Stimulated activated CD4-positive, alpha-beta T cell treated with anti-CD3 and anti-CD28 coated beads, Interleukin-1b, Interleukin-23, amount 100 ng/mL, for 24 hours (primary cell): ENCODE data around the gene TRIP11.
A peak's percentile ranks its signal among the peaks of the same experiment; 100 is the strongest.
"Not testable (repeated sequence)": the region's sequence is repeated elsewhere in the genome, so short reads cannot be mapped to it uniquely, and the experiment has no call there.

Experiments used
- DNase-seq, 4 experiments: peaks; one replicate each; pipeline ENCODE4 v3.0.0-alpha.2; 2020; ENCODE audit warnings: low read depth in 4 of 4, low spot score in 1 of 4

Gene TRIP11

DNA sequence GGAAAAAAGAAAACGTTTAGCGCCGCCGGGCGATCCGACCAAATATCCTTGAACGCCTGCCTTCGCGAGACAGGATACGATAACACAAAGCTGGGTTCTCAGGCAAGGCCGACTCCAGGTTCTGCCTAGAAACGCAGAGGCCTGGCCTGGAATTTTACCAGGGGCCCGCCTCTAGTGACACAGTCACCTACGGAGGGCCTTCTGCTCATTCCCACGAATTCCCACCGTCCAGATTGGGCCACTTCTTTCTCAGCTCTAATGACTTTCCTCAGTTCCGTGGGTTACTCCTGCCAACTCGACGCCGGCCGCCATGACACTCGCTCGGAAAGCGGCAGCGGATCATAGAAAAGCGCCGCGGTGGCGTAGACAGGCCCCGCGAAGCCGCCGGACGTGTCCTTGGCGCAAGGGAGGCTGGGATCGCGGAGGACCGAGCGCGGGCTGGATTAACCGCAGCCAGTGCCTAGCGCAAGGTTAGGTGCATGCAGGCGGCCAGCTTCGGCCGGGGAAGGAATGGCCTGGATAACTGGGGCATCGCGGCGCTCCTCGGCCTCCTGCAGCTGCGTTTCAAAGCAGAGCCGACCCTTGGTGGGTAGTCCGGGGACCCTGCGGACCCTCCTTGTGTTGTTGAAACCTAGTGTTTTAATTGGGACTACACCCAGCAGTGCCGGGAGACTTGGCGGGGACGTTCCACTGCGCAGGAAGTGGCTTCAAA is at the start of gene TRIP11:
Gene TRIP11 (minus strand): TSS at position 341 of the 712 bp plus-strand sequence. CDS start 374 bp downstream, outside the sequence.
- DNase-seq = peak; percentile 79 to 91 (median 89)

DNA sequence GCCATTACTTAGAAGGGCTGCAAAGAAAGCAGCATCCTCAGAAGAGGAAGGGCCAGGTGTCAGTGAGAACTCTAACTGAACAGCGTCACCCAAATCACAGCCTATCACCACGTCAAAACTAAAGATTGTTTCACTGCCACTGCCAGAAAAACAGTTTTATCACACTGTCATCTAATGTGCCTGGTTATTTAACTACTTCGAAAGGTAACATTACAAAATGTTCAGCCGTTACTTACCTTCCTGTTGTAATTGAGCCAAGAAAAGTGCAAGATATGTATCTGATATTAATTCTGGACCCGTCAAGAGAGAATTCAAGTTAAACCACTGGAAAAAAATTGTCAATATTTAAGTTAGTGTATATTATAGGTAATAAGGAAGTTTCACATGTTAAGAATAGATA is 48.6 kb upstream of the TRIP11 start:
- no peak for DNase-seq

DNA sequence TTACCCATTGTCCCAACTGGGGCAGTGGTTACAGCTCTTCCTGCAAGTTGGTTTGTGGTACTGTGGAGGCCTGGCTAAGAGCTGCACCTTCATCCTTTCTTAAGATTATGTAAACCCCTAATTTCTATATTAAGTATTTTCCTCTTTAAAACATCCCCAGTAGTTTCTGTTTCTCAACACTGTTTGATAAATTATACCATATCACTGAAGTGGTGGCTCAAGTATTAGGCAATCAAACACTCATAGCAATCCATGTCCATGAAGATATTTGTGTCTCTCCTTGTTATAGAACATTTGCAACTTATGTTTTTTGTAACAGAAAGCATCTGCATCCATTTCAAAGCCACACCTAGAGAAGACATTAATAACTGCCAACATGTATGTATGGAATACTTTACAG is 34.7 kb upstream of the TRIP11 start:
- DNase-seq = no peak

DNA sequence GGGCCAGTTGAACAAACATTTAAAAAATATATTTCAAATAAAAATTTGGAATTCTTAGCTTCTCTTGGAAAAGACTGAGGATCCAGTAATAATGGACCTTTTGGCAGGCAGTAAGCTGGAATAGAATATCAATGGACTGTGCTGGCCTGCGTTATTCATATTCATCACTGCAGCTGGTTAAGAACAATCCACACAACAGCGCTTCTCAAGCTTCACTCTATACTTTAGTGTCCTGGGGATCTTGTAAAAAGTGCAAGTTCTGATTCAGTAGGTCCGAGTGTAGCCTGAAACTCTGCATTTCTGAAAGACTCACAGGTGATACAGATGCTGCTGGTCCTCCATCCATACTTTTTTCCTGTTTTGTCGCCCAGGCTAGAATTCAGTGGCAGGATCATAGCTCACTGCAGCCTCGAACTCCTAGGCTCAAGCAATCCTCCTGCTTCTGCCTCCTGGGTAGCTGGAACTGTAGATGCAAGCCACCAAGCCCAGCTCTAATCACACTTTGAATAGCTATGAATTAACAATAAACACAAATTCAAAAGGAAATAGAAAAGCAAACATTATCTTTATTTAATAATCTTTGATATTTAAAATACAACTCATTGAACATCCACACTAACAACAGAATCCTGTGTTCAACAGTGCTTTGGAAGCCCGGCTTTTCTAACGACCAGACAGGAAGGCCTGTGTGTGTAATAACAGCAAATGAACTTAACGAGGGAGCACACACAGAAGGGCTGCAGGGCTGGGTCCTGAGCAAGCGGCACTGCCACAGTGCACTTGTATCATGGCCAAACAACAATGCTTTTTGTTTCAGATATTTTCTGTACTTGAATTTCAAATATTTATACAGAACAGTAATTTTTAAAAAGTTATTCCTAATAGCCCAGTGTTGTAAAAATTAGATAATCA is 18.4 kb upstream of the TRIP11 start:
- no peak for DNase-seq

DNA sequence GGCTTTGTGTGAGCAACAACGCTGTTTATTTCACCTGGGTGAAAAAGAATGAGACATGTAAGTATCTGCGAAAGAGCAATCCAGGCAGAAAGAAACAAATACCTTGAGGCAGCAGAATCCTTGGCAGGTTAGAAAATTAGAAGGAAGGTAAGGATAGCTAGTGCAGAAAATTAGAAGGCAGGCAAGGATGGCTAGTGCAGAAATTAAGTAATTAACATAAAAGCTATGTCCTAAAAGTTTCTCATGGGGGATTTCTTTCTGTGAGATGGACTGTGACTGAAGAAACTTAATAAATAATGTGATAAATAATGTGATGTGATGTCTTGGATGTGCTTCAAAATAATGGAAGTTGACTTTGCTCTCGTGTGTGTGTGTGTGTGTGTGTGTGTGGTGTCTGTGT is 9.9 kb upstream of the TRIP11 start:
- DNase-seq = no peak

DNA sequence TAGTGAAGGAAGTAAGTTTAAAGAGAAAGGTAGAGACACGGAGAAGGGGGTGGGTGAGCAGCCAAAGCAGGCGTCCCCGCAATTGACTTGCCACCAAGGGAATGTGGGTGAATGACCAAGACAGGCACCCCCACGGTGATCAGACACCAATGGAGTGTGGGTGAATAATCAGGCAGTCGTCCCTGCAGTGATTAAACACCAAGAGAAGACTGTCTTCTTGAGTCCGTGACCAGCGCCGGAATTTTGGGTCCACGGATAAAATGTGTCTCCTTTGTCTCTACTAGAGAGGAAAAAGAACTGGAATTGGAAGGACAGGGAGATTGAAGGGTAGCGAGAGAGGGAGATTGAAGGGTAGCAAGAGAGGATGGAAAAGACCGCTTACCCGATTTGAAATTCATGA is 9.4 kb upstream of the TRIP11 start:
- not testable (repeated sequence) for DNase-seq

DNA sequence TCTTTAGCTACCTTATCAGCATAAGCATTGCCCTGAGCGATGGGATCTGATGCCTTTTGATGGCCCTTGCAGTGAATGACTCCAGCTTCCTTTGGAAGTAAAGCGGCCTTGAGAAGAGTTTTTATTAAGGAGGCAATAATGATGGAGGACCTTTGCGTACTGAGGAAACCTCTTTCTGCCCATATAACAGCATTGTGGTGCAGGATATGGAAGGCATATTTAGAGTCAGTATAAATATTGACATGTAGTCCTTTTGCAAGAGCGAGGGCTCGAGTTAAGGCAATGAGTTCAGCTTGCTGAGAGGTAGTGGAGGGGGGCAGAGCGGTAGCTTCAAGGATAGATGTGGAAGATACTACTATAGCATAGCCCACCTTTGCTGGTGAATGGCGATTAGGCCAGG is 6.0 kb upstream of the TRIP11 start:
- DNase-seq = not testable (repeated sequence)

DNA sequence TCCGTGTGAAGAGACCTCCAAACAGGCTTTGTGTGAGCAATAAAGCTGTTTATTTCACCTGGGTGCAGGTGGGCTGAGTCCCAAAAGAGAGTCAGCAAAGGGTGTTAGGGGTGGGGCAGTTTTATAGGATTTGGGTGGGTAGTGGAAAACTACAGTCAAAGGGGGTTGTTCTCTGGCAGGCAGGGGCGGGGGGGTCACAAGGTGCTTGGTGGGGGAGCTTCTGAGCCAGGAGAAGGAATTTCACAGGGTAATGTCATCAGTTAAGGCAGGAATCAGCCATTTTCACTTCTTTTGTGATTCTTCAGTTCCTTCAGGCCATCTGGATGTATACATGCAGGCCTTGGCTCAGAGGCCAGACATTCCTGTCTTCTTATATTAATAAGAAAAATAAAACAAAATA is 1.9 kb upstream of the TRIP11 start:
- DNase-seq = not testable (repeated sequence)

DNA sequence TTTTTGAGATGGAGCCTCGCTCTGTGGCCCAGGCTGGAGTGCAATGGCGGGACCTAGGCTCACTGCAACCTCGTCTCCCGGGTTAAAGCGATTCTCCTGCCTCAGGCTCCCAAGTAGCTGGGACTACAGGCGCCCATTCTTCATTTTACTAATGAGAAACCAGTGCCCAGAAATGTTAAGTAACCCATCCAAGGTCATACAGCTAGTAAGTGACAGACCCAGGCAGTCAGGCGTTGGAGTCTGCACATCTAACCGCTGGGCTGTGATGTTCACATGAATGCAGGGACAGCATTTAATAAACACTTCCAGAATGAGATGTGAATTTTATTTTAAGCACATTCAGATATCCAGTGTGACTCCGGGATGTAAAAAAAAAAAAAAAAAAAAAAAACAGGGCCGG is 1.3 kb upstream of the TRIP11 start:
- DNase-seq = no peak

DNA sequence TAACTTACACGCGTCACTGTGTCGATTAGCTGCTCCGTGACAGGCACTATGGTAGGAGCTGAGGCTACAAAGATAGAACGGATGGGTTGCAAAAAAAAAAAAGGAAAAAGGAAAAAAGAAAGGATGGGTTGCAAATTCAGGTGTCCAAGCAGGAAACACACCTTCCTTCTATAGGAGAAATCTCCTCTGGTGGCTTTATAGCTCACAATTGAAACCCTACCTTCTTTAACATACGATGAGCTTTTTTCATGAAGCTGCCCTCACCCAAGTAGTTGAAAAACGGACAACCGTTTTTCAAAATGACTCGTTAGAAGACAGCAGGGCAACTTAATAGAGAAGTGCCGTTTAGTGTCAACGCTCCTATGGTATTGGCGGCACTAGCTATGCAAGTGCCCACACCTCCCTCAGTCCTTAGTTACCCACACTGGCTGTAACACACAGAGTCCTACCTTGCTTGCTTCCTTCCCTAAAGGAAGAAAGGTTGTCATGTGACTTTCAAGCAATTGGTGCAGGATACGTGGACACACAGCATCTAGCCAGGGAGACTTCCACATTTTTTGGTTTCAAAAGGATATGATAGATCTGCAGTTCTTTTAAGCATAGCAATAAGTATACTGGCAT is 682 bp upstream of the TRIP11 start:
- no peak for DNase-seq

DNA sequence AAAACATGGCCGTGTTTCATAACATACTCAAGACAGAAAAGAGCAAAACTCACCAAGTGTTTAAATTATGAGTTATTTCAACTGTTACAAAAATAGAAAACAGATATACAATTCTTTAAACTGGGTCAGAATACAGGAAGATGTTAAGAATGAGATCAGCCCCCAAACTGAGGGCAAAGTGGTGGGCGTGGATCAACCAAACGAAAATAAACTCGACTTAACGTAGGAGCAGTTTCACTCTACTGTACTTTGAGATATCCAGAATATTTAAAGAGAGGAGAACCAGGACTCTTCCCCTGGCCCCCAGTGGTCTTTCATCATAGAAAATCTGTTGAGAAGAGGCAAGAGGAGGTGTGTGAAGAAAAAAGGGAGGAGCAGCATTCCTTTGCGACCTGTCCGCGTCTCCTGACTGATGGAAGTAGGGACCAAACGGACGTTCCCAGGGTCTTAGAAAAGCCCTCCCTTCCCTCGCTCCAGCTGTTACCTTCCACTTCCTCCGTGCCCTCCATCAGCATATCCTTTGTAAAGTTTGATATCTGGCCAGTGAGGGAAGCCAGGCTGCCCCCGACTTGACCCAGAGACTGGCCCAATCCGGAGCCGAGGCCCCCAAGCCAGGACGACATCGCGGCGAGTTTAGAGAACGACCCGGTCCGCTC is 668 bp downstream of the TRIP11 start:
- DNase-seq = peak in 1 of 4 experiments; percentile 2

DNA sequence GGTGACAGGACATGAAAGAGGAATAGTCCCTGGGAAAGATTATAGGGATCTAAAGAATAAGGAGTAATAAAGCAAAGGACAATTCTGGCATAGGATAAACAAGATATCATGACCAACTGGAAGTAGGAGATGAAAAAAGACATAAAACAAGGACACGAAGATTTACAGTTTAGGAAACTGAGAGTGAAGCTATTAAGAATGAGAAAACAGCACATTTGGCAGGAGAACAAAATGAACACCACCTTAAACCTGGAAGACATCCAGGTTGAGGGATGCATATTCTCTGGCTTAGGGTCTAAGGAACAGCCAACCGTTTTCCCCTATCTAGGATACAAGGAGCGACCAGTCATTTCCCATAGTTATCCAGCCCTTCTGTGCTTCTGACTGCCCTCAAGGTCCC is 1.9 kb downstream of the TRIP11 start:
- DNase-seq = no peak

DNA sequence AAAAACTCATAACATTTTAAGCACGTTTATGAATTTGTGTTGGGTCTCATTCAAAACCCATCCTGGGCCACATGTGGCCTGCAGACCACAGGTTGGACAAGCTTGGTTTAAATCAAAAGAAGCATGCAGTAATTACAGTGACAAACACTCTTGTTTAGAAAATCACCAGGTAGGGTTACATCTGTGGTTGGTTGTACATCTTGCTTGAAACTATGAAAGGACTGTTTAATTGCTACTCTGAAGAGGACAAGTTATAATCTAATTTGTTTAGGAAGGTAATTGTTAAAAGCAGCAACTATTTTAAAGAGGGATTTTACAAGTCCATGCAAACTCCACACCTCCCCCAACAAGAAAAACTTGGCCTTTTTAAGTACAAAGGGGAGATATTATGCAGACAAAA is 4.0 kb downstream of the TRIP11 start:
- DNase-seq = no peak

DNA sequence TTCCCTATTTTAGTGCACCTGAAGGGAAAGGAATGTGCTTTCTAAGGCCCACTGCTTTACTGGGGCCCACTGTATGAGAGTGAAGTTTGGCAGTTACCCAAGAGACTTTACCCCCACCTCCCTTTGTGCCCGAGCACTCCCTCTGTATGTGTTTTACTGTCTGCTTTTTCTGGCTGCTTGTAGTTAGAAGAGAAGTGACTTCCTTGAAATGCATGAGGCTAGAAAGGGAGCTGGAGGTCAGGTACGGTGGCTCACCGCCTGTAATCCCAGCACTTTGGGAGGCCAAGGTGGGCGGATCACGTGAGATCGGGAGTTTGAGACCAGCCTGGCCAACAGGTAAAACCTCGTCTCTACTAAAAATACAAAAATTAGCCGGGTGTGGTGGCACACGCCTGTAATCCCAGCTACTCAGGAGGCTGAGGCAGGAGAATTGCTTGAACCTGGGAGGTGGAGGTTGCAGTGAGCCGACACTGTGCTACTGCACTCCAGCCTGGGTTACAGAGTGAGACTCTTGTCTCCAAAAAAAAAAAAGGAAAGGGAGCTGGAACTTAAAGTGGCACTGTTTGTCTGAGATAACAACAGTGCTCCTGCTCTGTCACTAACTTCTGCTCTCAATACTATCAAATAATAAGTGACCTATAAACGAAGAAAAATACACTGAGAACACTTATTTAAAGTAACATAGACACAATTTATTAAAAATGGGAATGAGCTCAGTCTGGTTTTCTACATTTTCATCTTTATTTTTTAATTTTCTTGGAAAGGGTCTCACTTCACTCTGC is 5.8 kb downstream of the TRIP11 start:
- DNase-seq = no peak

DNA sequence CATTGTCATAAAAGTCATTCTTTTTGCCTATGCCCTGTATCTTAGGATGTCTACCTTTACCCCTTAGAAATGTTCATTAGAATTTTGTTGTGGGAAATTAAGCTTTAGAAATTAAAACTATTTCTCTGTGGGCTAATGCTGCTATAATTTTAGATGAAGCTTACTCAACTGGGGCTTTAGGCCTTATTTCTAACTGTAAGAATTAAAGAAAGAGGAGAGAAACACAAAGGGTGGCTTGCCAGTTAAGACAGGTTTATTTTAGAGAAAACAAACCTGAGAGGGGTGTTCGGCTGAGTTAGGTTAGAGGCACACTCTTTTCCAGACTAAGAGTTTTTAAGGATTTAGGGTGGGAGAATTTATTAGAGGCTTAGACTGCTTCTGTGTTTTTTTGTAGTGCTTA is 6.4 kb downstream of the TRIP11 start:
- DNase-seq = no peak

DNA sequence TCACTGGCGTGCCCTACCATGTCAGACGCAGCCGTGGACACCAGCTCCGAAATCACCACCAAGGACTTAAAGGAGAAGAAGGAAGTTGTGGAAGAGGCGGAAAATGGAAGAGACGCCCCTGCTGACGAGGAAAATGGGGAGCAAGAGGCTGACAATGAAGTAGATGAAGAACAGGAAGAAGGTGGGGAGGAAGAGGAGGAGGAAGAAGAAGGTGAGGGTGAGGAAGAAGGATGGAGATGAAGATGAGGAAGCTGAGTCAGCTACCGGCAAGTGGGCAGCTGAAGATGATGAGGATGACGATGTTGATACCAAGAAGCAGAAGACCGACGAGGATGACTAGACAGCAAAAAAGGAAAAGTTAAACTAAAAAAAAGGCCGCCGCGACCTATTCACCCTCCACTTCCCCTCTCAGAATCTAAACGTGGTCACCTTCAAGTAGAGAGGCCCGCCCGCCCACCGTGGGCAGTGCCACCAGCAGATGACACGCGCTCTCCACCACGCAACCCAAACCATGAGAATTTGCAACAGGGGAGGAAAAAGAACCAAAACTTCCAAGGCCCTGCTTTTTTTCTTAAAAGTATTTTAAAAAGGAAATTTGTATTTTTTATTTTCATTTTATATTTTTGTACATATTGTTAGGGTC is 13.2 kb downstream of the TRIP11 start:
- DNase-seq = no peak

DNA sequence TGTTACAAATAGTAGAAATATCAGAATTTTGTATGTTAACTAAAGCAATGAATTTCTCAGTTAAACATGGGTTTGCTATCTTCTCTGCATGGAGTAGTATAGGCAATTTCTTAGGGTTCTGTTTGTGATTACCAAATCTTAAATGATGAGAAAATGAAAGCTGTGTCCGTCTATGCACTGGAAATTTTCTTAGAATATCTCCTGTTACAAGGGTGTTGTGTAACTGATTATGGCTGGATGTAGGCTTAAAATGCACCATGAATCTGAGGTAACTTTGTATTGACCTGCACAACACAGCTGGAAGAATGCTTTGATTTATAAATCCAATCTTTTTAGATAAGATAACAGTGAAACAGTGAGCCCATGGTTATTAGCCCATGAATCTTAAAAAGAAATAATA is 17.8 kb downstream of the TRIP11 start:
- DNase-seq = no peak

DNA sequence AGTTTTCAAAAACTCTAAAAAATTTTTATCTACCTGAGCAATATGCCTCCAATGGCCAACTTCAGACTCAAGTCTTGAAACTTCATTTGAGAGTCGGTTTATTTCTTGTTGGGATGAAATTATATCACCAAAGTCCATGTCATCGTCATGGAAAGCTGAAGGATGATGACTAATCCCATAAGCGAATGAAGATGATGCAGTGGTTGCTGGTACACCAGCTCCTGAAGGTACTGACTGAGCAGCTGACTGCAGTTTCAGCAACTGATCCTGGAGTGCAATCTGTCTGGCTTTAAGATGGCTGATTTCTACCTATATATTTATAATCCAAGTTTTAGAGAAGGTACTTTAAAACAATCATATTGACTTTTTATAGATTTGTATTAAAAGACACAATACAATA is 18.3 kb downstream of the TRIP11 start:
- DNase-seq = no peak

DNA sequence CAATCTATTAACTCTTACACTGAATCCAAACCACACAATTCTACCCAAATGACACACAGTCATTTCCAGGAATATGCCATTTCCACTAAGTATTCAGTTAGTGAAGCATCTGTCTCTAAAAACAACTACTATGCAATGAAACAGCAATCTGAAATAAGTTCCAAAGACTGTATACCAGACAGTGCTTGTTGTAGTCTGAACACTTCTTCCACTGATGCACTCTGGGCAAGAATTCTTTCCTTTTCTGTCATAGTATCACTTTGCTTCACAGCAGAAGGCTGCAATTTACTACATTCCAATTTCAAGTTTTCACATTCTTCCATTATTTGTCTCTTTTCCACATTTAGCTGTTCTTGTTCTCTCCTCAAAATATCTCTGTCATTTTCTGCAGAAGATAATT is 25.8 kb downstream of the TRIP11 start:
- no peak for DNase-seq

DNA sequence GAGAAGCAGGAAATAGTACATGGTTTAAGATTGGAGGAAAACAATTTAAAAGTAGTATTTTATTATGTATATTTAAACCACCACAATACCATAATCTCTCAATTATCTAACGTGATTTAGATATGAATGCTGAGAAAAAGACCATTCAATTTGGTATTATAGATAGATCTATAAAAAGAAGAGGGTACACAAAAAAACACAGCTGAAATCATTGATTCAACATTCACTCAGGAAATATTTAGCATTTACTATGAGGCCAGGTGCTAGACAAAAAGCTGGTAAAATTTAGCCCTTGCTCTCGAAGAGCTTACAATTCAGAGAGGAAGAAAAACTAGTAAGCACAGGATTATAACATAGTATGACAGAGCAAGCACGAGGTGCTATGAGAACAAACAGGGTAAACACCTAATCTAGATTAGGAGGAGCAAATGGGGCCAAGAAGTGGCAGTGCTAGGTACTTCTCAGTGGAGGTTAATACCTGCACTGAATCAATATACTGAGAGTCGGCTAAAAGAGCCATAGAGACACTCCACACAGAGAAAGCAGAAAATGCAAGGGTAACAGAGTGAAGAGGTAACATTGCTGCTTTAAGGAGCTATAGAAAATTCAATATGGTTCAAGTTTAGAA is 27.6 kb downstream of the TRIP11 start:
- DNase-seq = no peak
